Panc1 (cell line): Measurements from ENCODE around the gene SMURF1.

ENCODE experiments used
- CTCF ChIP-seq: fragments of 450-650 bp; IDR thresholded peaks from 2 replicates; pipeline ENCODE4 v1.5.1; 2017; ENCODE audit warnings: mild to moderate bottlenecking
- SIN3A ChIP-seq: IDR thresholded peaks from 2 replicates; pipeline ENCODE4 v1.6.1; 2012; ENCODE audit warnings: low read depth, mild to moderate bottlenecking, low read length, moderate library complexity, borderline replicate concordance; ENCODE audit not compliant: insufficient read depth

GRCh38 chr7:99112979-99113378, 30.9 kb downstream of the SMURF1 start:
- no peak for TF ChIP-seq CTCF
- TF ChIP-seq SIN3A: no peak
